HepG2 (cell line): ENCODE data around the gene PTCD1. TPM values are rescaled to one million over a fixed set of nuclear protein-coding genes. Genes with fewer than 3 reads are reported as not detected.

Experiments
- CAMTA2 ChIP-seq: sonication (generic); formaldehyde crosslinking; IDR thresholded peaks from 2 replicates; pipeline ENCODE4 v1.4.0; 2020; ENCODE audit warnings: mild to moderate bottlenecking, missing genetic modification reagents, borderline replicate concordance
- DBP ChIP-seq: sonication (generic); formaldehyde crosslinking; IDR thresholded peaks from 2 replicates; pipeline ENCODE4 v1.4.0; 2020; ENCODE audit warnings: missing genetic modification reagents; ENCODE audit errors: not compliant biosample characterization
- ELF3 ChIP-seq: IDR thresholded peaks from 2 replicates; pipeline ENCODE4 v1.6.1; 2016; ENCODE audit warnings: missing genetic modification reagents, missing compliant biosample characterization
- MYC ChIP-seq: sonication (generic); formaldehyde crosslinking; IDR thresholded peaks from 2 replicates; pipeline ENCODE4 v1.9.0; 2021; ENCODE audit warnings: missing genetic modification reagents, borderline replicate concordance
- PITX1 ChIP-seq: sonication (generic); formaldehyde crosslinking; IDR thresholded peaks from 2 replicates; pipeline ENCODE4 v1.5.1; 2020; ENCODE audit warnings: mild to moderate bottlenecking, missing genetic modification reagents
- RAD51 ChIP-seq: fragments of 450-650 bp; IDR thresholded peaks from 2 replicates; pipeline ENCODE4 v1.6.1; 2016; ENCODE audit warnings: borderline replicate concordance
- TOPORS ChIP-seq: sonication (generic); formaldehyde crosslinking; IDR thresholded peaks from 2 replicates; pipeline ENCODE4 v1.8.0; 2023; ENCODE audit warnings: mild to moderate bottlenecking, missing genetic modification reagents
- ZBTB14 ChIP-seq: sonication (generic); formaldehyde crosslinking; IDR thresholded peaks from 2 replicates; pipeline ENCODE4 v1.4.0; 2020; ENCODE audit warnings: missing genetic modification reagents
- ZBTB8A ChIP-seq: sonication (generic); formaldehyde crosslinking; IDR thresholded peaks from 2 replicates; pipeline ENCODE4 v1.4.0; 2020; ENCODE audit warnings: mild to moderate bottlenecking, low read depth, missing genetic modification reagents, borderline replicate concordance
- ZNF224 ChIP-seq: sonication (generic); formaldehyde crosslinking; IDR thresholded peaks from 2 replicates; pipeline ENCODE4 v1.5.0; 2020; ENCODE audit warnings: mild to moderate bottlenecking, missing genetic modification reagents
- ZNF572 ChIP-seq: sonication (generic); formaldehyde crosslinking; IDR thresholded peaks from 2 replicates; pipeline ENCODE4 v1.5.1; 2020; ENCODE audit warnings: mild to moderate bottlenecking, missing genetic modification reagents
- ZNF644 ChIP-seq: IDR thresholded peaks from 2 replicates; pipeline ENCODE4 v1.6.1; 2016; ENCODE audit warnings: low read depth
- ZNF670 ChIP-seq: sonication (generic); formaldehyde crosslinking; IDR thresholded peaks from 2 replicates; pipeline ENCODE4 v1.8.0; 2022; ENCODE audit warnings: mild to moderate bottlenecking, missing genetic modification reagents, borderline replicate concordance
- ZNF737 ChIP-seq: sonication (generic); formaldehyde crosslinking; IDR thresholded peaks from 2 replicates; pipeline ENCODE4 v1.5.0; 2020; ENCODE audit warnings: missing genetic modification reagents, mild to moderate bottlenecking, borderline replicate concordance
- polyA plus RNA-seq, 8 experiments: library from polyadenylated mRNA; depleted of rRNA in 3 of 8; stranded (reverse) in 7 of 8; unstranded in 1 of 8; fragments of >200 nt; fragmentation: Illumina TruSeq in 4 of 8; extraction: Trizol in 4 of 8; gene quantifications; 2 replicates each; pipeline versions ENCODE4 v1.2.1 to v1.2.3, GENCODE V29; 2011 to 2016; ENCODE audit warnings: low read depth in 4 of 8, missing spikeins in 1 of 8, mixed read lengths in 1 of 8; ENCODE audit not compliant: insufficient read depth in 1 of 8
- total RNA-seq, 5 experiments: library from RNA; depleted of rRNA; stranded (reverse); fragments of >200 nt; fragmentation: Illumina TruSeq; extraction: Trizol; gene quantifications; 2 replicates each; pipeline ENCODE4 v1.2.3, GENCODE V29; 2016; ENCODE audit warnings: low read depth in 1 of 5
- TF ChIP-seq, protein P1 (sequence below): IDR thresholded peaks from 2 replicates; pipeline ENCODE4 v1.6.1; 2018; ENCODE audit warnings: missing genetic modification reagents
- TF ChIP-seq, protein P2 (sequence below): IDR thresholded peaks from 2 replicates; pipeline ENCODE4 v1.6.1; 2018; ENCODE audit warnings: missing genetic modification reagents, mild to moderate bottlenecking, missing compliant biosample characterization
- TF ChIP-seq, protein P3 (sequence below): sonication (generic); formaldehyde crosslinking; conservative IDR thresholded peaks from 2 replicates; pipeline ENCODE4 v1.8.1; 2023; ENCODE audit warnings: missing genetic modification reagents
- TF ChIP-seq, protein P4 (sequence below): sonication (generic); formaldehyde crosslinking; IDR thresholded peaks from 2 replicates; pipeline ENCODE4 v1.4.0; 2020; ENCODE audit warnings: missing genetic modification reagents, borderline replicate concordance

PTCD1 gene
- total and polyA plus RNA-seq, 2 of the 13 experiments (the other 11 are each of a cell fraction or from before 2014, with no cell fraction given) = 3.0 to 8.4 TPM

GRCh38 chr7:99372275-99373090, 66.1 kb downstream of the PTCD1 start (continued):
- TF ChIP-seq, protein P1, sequence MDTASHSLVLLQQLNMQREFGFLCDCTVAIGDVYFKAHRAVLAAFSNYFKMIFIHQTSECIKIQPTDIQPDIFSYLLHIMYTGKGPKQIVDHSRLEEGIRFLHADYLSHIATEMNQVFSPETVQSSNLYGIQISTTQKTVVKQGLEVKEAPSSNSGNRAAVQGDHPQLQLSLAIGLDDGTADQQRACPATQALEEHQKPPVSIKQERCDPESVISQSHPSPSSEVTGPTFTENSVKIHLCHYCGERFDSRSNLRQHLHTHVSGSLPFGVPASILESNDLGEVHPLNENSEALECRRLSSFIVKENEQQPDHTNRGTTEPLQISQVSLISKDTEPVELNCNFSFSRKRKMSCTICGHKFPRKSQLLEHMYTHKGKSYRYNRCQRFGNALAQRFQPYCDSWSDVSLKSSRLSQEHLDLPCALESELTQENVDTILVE (CRISPR knock-in tag) = no peak
- TF ChIP-seq RAD51 = peak; percentile 57
- no peak for TF ChIP-seq DBP
- no peak; the same call in 1 of the 2 replicates for TF ChIP-seq MYC (CRISPR knock-in tag)
- no peak for TF ChIP-seq ZNF572
- TF ChIP-seq CAMTA2 (CRISPR knock-in tag) = no peak
- TF ChIP-seq, protein P2, sequence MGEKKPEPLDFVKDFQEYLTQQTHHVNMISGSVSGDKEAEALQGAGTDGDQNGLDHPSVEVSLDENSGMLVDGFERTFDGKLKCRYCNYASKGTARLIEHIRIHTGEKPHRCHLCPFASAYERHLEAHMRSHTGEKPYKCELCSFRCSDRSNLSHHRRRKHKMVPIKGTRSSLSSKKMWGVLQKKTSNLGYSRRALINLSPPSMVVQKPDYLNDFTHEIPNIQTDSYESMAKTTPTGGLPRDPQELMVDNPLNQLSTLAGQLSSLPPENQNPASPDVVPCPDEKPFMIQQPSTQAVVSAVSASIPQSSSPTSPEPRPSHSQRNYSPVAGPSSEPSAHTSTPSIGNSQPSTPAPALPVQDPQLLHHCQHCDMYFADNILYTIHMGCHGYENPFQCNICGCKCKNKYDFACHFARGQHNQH = peak; percentile 38; the same call in 1 of the 2 replicates
- TF ChIP-seq ZNF224 = 0 out of 2 replicates have a peak, but pooled peaks have one; percentile 29
- peak; percentile 100 for TF ChIP-seq ELF3 (CRISPR knock-in tag)
- no peak for TF ChIP-seq ZBTB8A (CRISPR knock-in tag)
- no peak for TF ChIP-seq ZNF670 (CRISPR knock-in tag)
- TF ChIP-seq PITX1 (CRISPR knock-in tag) = peak; percentile 82
- peak; percentile 62; the same call in 1 of the 2 replicates for TF ChIP-seq TOPORS (CRISPR knock-in tag)
- TF ChIP-seq, protein P3, sequence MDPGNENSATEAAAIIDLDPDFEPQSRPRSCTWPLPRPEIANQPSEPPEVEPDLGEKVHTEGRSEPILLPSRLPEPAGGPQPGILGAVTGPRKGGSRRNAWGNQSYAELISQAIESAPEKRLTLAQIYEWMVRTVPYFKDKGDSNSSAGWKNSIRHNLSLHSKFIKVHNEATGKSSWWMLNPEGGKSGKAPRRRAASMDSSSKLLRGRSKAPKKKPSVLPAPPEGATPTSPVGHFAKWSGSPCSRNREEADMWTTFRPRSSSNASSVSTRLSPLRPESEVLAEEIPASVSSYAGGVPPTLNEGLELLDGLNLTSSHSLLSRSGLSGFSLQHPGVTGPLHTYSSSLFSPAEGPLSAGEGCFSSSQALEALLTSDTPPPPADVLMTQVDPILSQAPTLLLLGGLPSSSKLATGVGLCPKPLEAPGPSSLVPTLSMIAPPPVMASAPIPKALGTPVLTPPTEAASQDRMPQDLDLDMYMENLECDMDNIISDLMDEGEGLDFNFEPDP = no peak
- 0 out of 2 replicates have a peak, but pooled peaks have one; percentile 19 for TF ChIP-seq ZNF644
- TF ChIP-seq, protein P4, sequence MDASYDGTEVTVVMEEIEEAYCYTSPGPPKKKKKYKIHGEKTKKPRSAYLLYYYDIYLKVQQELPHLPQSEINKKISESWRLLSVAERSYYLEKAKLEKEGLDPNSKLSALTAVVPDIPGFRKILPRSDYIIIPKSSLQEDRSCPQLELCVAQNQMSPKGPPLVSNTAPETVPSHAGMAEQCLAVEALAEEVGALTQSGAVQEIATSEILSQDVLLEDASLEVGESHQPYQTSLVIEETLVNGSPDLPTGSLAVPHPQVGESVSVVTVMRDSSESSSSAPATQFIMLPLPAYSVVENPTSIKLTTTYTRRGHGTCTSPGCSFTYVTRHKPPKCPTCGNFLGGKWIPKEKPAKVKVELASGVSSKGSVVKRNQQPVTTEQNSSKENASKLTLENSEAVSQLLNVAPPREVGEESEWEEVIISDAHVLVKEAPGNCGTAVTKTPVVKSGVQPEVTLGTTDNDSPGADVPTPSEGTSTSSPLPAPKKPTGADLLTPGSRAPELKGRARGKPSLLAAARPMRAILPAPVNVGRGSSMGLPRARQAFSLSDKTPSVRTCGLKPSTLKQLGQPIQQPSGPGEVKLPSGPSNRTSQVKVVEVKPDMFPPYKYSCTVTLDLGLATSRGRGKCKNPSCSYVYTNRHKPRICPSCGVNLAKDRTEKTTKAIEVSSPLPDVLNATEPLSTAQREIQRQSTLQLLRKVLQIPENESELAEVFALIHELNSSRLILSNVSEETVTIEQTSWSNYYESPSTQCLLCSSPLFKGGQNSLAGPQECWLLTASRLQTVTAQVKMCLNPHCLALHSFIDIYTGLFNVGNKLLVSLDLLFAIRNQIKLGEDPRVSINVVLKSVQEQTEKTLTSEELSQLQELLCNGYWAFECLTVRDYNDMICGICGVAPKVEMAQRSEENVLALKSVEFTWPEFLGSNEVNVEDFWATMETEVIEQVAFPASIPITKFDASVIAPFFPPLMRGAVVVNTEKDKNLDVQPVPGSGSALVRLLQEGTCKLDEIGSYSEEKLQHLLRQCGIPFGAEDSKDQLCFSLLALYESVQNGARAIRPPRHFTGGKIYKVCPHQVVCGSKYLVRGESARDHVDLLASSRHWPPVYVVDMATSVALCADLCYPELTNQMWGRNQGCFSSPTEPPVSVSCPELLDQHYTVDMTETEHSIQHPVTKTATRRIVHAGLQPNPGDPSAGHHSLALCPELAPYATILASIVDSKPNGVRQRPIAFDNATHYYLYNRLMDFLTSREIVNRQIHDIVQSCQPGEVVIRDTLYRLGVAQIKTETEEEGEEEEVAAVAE (CRISPR knock-in tag) = peak; percentile 26; the same call in 1 of the 2 replicates
- TF ChIP-seq ZBTB14 (CRISPR knock-in tag) = no peak
- TF ChIP-seq ZNF737 (CRISPR knock-in tag) = no peak
